ENCODE measurements around the gene SARDH.

GRCh38 chr9:133779516-133780403 is 41.6 kb upstream of the SARDH start:
- no peak for TF ChIP-seq PRDM10 (tag by site-specific recombination; IDR thresholded peaks at IDR 0.05)
- TF ChIP-seq ZSCAN18 (tag by site-specific recombination; IDR thresholded peaks at IDR 0.05) = no peak
- TF ChIP-seq GLI2 (tag by site-specific recombination; IDR thresholded peaks at IDR 0.05; ENCODE audit: borderline replicate concordance, low read depth) = no peak
- TF ChIP-seq ZNF514 (tag by site-specific recombination; IDR thresholded peaks at IDR 0.05) = no peak
- no peak for TF ChIP-seq CTCF (tag by site-specific recombination; IDR thresholded peaks at IDR 0.05)
- no peak for TF ChIP-seq TSHZ1 (tag by site-specific recombination; IDR thresholded peaks at IDR 0.05; ENCODE audit: borderline replicate concordance)
- TF ChIP-seq ZBTB7A (tag by site-specific recombination; IDR thresholded peaks at IDR 0.05; ENCODE audit: low read depth) = no peak
- no peak for TF ChIP-seq ZBTB11 (tag by site-specific recombination; conservative IDR thresholded peaks at IDR 0.05; ENCODE audit: low read depth)

All from HEK293 (cell line).